GM03348 (cell line): ENCODE results near the gene HSD17B2.

Experiments
- DNase-seq: peaks from one replicate; pipeline ENCODE4 v3.0.0; 2012; ENCODE audit warnings: low spot score

Gene HSD17B2

DNA sequence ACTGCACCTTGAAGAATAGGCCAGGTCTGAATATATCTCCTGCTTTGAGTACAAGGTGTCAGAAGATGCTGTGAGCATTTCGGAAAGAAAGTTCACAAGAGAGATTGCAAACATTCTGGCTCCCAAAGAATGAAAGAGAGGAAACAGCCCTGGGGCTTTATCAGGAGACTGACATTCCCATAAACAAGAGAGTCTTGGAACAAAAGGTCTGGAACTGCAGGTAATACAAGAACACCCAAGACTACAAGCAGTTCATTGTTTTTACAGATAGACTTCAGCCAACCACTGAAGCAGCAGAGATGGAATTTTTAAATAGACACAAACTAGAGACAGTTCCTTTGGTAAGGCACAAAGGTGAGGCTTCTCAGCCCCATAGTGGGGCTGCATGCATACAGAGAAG is 14.4 kb downstream of the HSD17B2 start:
- no peak for DNase-seq

GRCh38 chr16:82050506-82050905 is 15.5 kb downstream of the HSD17B2 start:
- DNase-seq: no peak

- DNase-seq: no peak
These were observed 15.9 kb downstream of the HSD17B2 start for GRCh38 chr16:82050909-82051357.

DNA sequence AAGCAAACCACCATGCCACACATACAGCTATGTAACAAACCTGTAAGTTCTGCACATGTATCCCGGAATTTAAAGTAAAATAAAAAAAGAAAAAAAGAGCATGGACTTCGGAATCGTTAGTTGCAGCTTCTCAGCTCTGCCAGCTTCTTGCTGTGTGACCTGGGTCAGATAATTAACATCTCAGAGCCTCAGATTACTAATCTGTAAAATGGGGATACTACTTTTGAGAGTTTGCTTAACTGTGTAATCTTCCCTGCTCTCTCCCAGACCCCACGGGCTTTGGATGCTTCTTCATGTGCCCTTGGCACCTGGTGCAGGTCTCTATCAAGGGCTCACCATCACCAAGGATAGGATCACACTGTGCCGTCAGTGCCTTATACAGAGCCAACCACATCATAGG is 16.6 kb downstream of the HSD17B2 start:
- DNase-seq: no peak

DNA sequence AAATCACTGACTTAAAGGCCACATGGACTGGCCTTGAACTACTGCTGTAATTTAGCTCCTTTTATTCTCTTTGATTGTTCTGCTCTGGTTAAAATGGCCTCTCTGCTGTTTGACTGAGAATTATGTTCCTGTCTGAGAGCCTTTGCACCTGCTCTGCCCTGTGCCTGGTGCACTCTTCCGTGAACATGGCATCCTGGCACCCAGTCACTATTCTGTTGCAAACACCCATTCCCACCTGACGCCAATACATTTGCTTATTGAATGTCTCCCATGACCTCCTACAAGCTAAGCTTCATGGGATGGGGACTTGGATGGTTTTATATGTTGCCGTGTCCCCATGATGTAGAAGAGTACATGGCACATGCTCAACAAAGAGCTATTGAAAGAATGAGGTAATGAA is 20.1 kb downstream of the HSD17B2 start:
- DNase-seq: no peak

GRCh38 chr16:82055728-82056549 is 20.9 kb downstream of the HSD17B2 start:
- DNase-seq: no peak

GRCh38 chr16:82056550-82056896 is 21.5 kb downstream of the HSD17B2 start:
- no peak for DNase-seq

DNA sequence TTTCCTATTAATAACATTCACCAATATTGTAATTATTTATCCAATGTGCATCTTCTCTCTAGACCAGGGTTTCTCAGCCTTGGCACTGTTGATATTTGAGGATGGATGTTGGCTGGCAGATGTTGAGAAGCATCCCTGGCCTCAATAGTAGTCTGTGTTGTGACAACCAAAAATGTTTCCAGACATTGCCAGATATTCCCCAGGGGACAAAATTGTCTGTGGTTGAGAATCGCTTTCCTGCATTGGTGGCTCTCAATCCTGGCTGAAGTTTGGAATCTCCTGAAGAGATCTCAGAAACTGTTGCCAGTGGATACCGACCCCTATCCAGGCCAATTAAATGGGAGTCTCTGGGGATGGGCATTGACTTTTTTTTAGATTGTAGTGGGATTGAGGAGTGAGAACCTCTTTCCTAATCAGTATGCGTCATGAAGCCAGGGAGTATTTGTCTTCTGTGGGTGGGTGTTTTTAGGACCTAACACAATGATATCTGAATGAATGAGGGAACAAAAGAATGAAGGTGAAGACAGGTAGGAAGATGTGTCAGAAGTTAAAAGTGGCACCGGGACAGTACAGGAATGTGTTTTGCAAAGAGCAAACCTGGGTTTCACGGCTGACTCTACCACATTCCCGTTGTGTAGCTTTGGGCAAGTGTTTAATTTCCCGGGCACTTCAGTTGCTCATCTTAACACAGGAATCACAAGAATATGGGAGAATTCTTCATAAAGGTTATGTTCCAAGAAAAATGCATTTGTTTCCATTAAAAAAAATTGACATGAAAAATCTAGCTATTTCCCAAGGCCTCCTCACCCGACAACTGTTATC is 24.3 kb downstream of the HSD17B2 start:
- DNase-seq: no peak

GRCh38 chr16:82059983-82060421 is 24.9 kb downstream of the HSD17B2 start:
- no peak for DNase-seq

DNA sequence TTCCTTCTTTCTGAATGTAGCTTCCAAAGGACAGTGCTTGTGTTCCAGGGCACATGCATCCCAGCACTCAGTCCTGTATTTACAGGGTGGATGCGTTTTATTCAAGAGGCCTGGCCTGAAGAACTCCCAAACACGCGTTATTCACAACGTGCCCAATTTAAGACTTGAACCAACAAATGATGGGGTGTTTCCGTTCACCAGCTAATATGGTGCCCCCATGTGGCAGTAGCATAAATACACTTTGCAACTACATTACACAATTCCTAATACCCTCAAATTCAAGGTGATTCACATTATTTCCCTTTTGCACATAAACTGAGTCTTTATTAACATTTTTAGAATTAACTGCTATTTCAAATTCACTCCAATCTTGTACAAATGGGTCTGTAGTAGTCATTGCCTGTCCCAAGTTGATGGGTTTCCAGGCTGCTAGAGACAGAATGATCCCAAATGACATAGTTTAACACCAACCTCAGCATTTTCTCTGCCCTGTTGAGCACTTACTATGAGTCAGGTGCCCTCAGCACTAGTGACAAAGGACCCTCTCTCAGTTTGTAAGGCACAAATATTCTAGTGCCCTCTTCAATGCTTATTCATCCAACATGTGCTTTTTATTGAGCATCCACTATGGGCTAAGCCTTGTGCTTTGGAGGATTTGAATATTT is 26.9 kb downstream of the HSD17B2 start:
- DNase-seq: peak; percentile 33

GRCh38 chr16:82062645-82063058 is 27.6 kb downstream of the HSD17B2 start:
- peak; percentile 51 for DNase-seq

DNA sequence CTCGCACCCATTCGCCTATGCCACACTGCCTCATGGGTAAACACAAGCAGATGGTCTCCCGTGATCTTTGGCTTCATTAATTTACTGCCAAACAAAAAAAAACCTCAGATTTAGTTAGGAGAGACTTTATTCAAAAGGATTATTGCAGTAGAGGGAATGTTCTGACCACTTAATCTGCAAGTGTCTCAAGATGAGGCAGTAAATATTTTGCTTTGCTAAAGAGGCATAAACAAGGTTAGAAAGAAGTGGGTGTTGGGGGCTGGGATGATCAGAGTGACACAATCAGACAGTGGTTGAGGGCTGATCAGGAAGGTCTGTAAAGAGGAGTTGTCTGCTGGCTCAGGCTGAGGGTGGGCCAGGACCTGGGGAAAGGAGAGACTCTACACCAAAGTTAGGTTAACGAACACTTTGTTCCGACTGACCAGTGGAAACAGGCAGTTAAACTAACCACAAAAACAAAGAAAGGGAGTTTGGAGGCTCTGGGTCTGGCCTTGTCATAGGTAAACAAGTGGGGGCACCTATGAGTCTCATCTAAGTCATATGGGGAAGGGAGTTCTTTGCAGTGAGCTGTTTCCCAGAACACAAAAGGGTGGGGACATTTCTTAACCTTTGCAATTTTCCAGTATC is 28.5 kb downstream of the HSD17B2 start:
- DNase-seq: no peak

GRCh38 chr16:82067042-82067803 is 32.2 kb downstream of the HSD17B2 start:
- DNase-seq: peak; percentile 33

DNA sequence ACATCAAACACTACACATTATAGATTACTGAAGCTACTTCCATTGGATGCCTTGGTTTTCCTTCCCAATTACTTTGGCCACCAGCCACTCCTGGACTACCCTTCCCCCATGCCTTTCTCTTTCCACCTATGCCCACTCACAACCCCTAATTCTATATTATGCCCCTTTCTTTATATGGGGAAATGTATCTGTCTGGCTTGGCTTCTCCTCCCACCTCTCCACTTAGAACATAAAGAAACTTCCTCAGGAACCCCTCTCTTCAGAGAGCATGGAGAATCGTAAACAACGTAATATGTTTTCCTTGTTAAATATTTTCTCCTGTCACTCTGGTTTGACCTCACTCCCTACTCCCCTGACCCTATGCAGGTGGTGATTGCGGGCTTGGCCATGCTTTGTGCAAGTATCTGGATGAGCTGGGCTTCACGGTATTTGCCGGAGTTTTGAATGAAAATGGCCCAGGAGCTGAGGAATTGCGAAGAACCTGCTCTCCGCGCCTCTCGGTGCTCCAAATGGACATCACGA is 32.8 kb downstream of the HSD17B2 start:
- DNase-seq: no peak

DNA sequence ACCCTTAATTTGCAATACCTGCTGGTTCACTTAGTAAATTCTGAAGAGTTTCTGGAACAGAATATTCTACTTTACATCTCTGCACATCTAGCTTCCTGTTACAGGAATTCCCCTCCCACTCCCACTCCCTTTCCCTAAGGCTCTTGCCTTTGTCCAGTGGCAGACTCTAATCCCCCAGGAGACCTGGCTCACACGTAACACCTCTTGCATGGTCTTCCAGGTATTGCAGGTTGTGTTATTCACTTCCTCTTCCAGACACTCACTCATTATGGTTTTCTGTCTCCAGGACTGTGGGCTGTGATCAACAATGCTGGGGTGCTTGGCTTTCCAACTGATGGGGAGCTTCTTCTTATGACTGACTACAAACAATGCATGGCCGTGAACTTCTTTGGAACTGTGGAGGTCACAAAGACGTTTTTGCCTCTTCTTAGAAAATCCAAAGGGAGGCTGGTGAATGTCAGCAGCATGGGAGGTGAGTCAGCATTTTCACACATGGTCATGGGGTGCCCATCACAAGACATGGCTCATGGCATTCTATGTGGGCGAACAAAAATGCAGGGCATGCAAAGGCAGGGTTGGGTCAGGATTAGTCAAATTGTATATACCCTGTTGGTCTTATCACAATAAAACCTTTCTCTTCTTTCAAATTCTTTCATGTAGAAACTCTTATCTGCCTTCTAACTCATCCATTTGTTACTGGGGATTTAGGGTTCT is 35.8 kb downstream of the HSD17B2 start:
- peak; percentile 54 for DNase-seq

GRCh38 chr16:82071421-82071820 is 36.4 kb downstream of the HSD17B2 start:
- DNase-seq: no peak

DNA sequence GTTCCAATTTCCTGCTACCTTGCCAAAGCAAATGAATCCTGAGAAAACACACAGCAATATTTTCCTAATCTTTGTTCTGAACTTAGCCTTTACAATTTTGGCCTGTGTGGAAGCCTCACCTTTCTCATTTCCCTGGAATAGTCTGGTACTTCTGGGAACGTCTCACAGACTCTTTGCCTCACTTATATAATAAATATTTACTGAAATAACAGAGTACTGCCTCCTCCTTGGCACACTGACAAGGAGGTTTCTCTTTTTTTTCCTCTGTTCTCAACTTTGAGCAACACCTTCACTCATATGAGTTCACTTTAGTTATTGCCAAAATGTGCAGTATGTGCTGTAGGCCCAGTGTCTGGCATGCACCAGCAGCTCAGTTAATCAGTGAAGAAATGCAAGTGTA is 37.3 kb downstream of the HSD17B2 start:
- no peak for DNase-seq

GRCh38 chr16:82074019-82074558 is 39.0 kb downstream of the HSD17B2 start:
- DNase-seq: no peak

DNA sequence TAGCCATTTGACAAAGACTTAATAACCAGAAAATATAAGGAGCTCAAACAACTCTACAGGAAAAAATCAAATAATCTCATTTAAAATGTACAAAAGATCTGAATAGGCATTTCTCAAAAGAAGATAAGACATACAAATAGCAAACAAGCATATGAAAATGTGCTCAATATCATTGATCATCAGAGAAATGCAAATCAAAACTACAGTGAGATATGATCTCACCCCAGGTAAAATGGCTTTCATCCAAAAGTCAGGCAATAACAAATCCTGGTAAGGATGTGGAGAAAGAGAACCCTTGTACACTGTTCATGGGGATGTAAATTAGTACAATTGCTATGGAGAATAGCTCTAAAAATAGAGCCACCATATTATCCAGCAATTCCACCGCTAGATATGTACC is 43.1 kb downstream of the HSD17B2 start:
- no peak for DNase-seq

DNA sequence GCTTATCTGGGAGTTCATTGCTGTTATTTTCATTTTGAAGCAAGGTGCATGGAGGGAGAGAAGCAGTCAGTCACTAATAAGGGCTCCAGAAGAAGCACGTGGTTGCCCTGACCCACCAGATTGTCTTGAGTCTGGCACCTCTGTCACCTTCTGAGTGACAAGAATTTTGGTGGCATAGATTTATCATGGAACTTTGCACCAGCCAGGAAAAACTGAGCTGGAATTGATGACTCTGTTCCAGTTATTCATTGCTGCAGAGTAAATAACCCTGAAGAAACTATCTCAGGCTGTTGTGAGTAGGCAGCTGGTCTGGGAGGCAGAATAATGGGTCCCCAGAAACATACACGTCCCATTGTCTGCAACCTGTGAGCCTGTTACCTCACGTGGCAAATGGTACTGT is 44.8 kb downstream of the HSD17B2 start:
- DNase-seq: no peak
